Measurements from ENCODE around the gene GCA.

Gene GCA

GRCh38 chr2:162327134-162327769, 16.7 kb upstream of the GCA start:
- no peak overlapping the region for H3K4me3 ChIP-seq (ENCODE audit: low read length)
- no peak for DNase-seq (ENCODE audit: low read depth, low spot score)

GRCh38 chr2:162327806-162328205, 16.1 kb upstream of the GCA start:
- H3K4me3 ChIP-seq (ENCODE audit: low read length): no peak overlapping the region

GRCh38 chr2:162328424-162329157, 15.3 kb upstream of the GCA start:
- H3K4me3 ChIP-seq (ENCODE audit: low read length): no peak overlapping the region
- no peak for DNase-seq (ENCODE audit: low read depth, low spot score)

More at GRCh38 chr2:162327806-162328205, 16.1 kb upstream of the GCA start:
- no peak for DNase-seq (ENCODE audit: low read depth, low spot score)

- no peak for DNase-seq (ENCODE audit: low read depth, low spot score)
- H3K4me3 ChIP-seq (ENCODE audit: low read length): no peak overlapping the region
Observed at GRCh38 chr2:162330881-162331280, 13.1 kb upstream of the GCA start.

GRCh38 chr2:162333968-162334367, 10.0 kb upstream of the GCA start:
- no peak for DNase-seq (ENCODE audit: low read depth, low spot score)
- no peak overlapping the region for H3K4me3 ChIP-seq (ENCODE audit: low read length)

- no peak for DNase-seq (ENCODE audit: low read depth, low spot score)
- H3K4me3 ChIP-seq (ENCODE audit: low read length): no peak overlapping the region
Observed at GRCh38 chr2:162337868-162338267, 6.1 kb upstream of the GCA start.

- no peak overlapping the region for H3K4me3 ChIP-seq (ENCODE audit: low read length)
- DNase-seq (ENCODE audit: low read depth, low spot score): no peak
Observed at GRCh38 chr2:162340822-162341221, 3.1 kb upstream of the GCA start.

GRCh38 chr2:162342321-162342720, 1.6 kb upstream of the GCA start:
- no peak overlapping the region for H3K4me3 ChIP-seq (ENCODE audit: low read length)
- DNase-seq (ENCODE audit: low read depth, low spot score): no peak

GRCh38 chr2:162342841-162343240, 1.1 kb upstream of the GCA start:
- DNase-seq (ENCODE audit: low read depth, low spot score): no peak
- H3K4me3 ChIP-seq (ENCODE audit: low read length): no peak overlapping the region

GRCh38 chr2:162343492-162343823, 474 bp upstream of the GCA start:
- DNase-seq (ENCODE audit: low read depth, low spot score): no peak
- peak overlapping the region; percentile 56 for H3K4me3 ChIP-seq (ENCODE audit: low read length)

- DNase-seq (ENCODE audit: low read depth, low spot score): no peak
- peak overlapping the region; percentile 56 for H3K4me3 ChIP-seq (ENCODE audit: low read length)
Observed at GRCh38 chr2:162344617-162344950, 652 bp downstream of the GCA start.

GRCh38 chr2:162365392-162365791, 21.5 kb downstream of the GCA start:
- H3K4me3 ChIP-seq (ENCODE audit: low read length): no peak overlapping the region
- DNase-seq (ENCODE audit: low read depth, low spot score): no peak

GRCh38 chr2:162368494-162368893, 24.6 kb downstream of the GCA start:
- no peak for DNase-seq (ENCODE audit: low read depth, low spot score)
- H3K4me3 ChIP-seq (ENCODE audit: low read length): no peak overlapping the region

- H3K4me3 ChIP-seq (ENCODE audit: low read length): no peak overlapping the region
- no peak for DNase-seq (ENCODE audit: low read depth, low spot score)
Observed at GRCh38 chr2:162369551-162369950, 25.6 kb downstream of the GCA start.

GRCh38 chr2:162370931-162371330, 27.0 kb downstream of the GCA start:
- no peak for DNase-seq (ENCODE audit: low read depth, low spot score)
- H3K4me3 ChIP-seq (ENCODE audit: low read length): no peak overlapping the region

- no peak overlapping the region for H3K4me3 ChIP-seq (ENCODE audit: low read length)
- no peak for DNase-seq (ENCODE audit: low read depth, low spot score)
Observed at GRCh38 chr2:162372818-162373217, 28.9 kb downstream of the GCA start.

GRCh38 chr2:162379719-162380580, 36.0 kb downstream of the GCA start:
- DNase-seq (ENCODE audit: low read depth, low spot score): no peak
- no peak overlapping the region for H3K4me3 ChIP-seq (ENCODE audit: low read length)

GRCh38 chr2:162381851-162382250, 37.9 kb downstream of the GCA start:
- no peak overlapping the region for H3K4me3 ChIP-seq (ENCODE audit: low read length)
- no peak for DNase-seq (ENCODE audit: low read depth, low spot score)

GRCh38 chr2:162382278-162382677, 38.3 kb downstream of the GCA start:
- no peak overlapping the region for H3K4me3 ChIP-seq (ENCODE audit: low read length)
- no peak for DNase-seq (ENCODE audit: low read depth, low spot score)

- DNase-seq (ENCODE audit: low read depth, low spot score): no peak
- H3K4me3 ChIP-seq (ENCODE audit: low read length): no peak overlapping the region
Observed at GRCh38 chr2:162385536-162385935, 41.6 kb downstream of the GCA start.

Measured in Jurkat, Clone E6-1 (cell line).